Measurements from ENCODE around the gene WBP2.

Gene WBP2

GRCh38 chr17:75881678-75882454, 26.7 kb upstream of the WBP2 start:
- no peaks in the 10 kb centered on the region for H3K36me3 ChIP-seq (ENCODE audit: insufficient read depth, low read length)

GRCh38 chr17:75880266-75880665, 25.1 kb upstream of the WBP2 start:
- Histone ChIP-seq H3K4me2 (ENCODE audit: low read length) (no peak overlapping the region), H3K9ac (ENCODE audit: low read depth, low read length) (no peak overlapping the region), H3K27me3 (ENCODE audit: control insufficient read depth, insufficient read depth, low read length) (peaks cover 2% of the 10 kb centered on the region), H3K4me3 (ENCODE audit: low read length) (no peak overlapping the region), H3K4me1 (ENCODE audit: control insufficient read depth, insufficient read depth, low read length) (peaks cover 34% of the 10 kb centered on the region), H3K36me3 (ENCODE audit: insufficient read depth, low read length) (no peaks in the 10 kb centered on the region), H3K9me3 (replicated peaks; ENCODE audit: low read length) (no peaks in the 10 kb centered on the region)

More at GRCh38 chr17:75881678-75882454, 26.7 kb upstream of the WBP2 start:
- Histone ChIP-seq H3K27me3 (ENCODE audit: control insufficient read depth, insufficient read depth, low read length) (peaks cover 2% of the 10 kb centered on the region), H3K4me1 (ENCODE audit: control insufficient read depth, insufficient read depth, low read length) (peaks cover 18% of the 10 kb centered on the region), H3K4me2 (ENCODE audit: low read length) (no peak overlapping the region), H3K9ac (ENCODE audit: low read depth, low read length) (no peak overlapping the region), H3K4me3 (ENCODE audit: low read length) (no peak overlapping the region), H3K9me3 (replicated peaks; ENCODE audit: low read length) (no peaks in the 10 kb centered on the region)

GRCh38 chr17:75878174-75878998, 23.3 kb upstream of the WBP2 start, which contains the start of gene TRIM47:
TSS of gene TRIM47 (minus strand) at chr17:75878581. CDS start at chr17:75878548, 33 bp downstream.
- Histone ChIP-seq H3K27me3 (ENCODE audit: control insufficient read depth, insufficient read depth, low read length) (peaks cover 2% of the 10 kb centered on the region), H3K4me3 (ENCODE audit: low read length) (peak within 1 kb of the TSS; percentile 68), H3K9ac (ENCODE audit: low read depth, low read length) (peak within 1 kb of the TSS; percentile 77)

GRCh38 chr17:75877752-75878173, 22.6 kb upstream of the WBP2 start:
- Histone ChIP-seq H3K9ac (ENCODE audit: low read depth, low read length) (peak overlapping the region; percentile 77), H3K4me2 (ENCODE audit: low read length) (peak overlapping the region; percentile 84), H3K4me1 (ENCODE audit: control insufficient read depth, insufficient read depth, low read length) (peaks cover 47% of the 10 kb centered on the region), H3K4me3 (ENCODE audit: low read length) (peak overlapping the region; percentile 68), H3K27me3 (ENCODE audit: control insufficient read depth, insufficient read depth, low read length) (peaks cover 2% of the 10 kb centered on the region), H3K36me3 (ENCODE audit: insufficient read depth, low read length) (no peaks in the 10 kb centered on the region), H3K9me3 (replicated peaks; ENCODE audit: low read length) (no peaks in the 10 kb centered on the region)

More at GRCh38 chr17:75878174-75878998, 23.3 kb upstream of the WBP2 start, which contains the start of gene TRIM47:
- Histone ChIP-seq H3K36me3 (ENCODE audit: insufficient read depth, low read length) (no peaks in the 10 kb centered on the region), H3K4me2 (ENCODE audit: low read length) (peak within 1 kb of the TSS; percentile 84), H3K9me3 (replicated peaks; ENCODE audit: low read length) (no peaks in the 10 kb centered on the region), H3K4me1 (ENCODE audit: control insufficient read depth, insufficient read depth, low read length) (peaks cover 41% of the 10 kb centered on the region)

- H3K4me3 ChIP-seq (ENCODE audit: low read length), result peak overlapping the region; percentile 68
- no peaks in the 10 kb centered on the region for H3K36me3 ChIP-seq (ENCODE audit: insufficient read depth, low read length)
- H3K4me1 ChIP-seq (ENCODE audit: control insufficient read depth, insufficient read depth, low read length), result peaks cover 52% of the 10 kb centered on the region
- H3K4me2 ChIP-seq (ENCODE audit: low read length), result peak overlapping the region; percentile 84
- H3K9me3 ChIP-seq (replicated peaks; ENCODE audit: low read length), result no peaks in the 10 kb centered on the region
- H3K27me3 ChIP-seq (ENCODE audit: control insufficient read depth, insufficient read depth, low read length), result peaks cover 2% of the 10 kb centered on the region
- peak overlapping the region; percentile 77 for H3K9ac ChIP-seq (ENCODE audit: low read depth, low read length)
Measured at GRCh38 chr17:75876938-75877751, 22.0 kb upstream of the WBP2 start.

DNA sequence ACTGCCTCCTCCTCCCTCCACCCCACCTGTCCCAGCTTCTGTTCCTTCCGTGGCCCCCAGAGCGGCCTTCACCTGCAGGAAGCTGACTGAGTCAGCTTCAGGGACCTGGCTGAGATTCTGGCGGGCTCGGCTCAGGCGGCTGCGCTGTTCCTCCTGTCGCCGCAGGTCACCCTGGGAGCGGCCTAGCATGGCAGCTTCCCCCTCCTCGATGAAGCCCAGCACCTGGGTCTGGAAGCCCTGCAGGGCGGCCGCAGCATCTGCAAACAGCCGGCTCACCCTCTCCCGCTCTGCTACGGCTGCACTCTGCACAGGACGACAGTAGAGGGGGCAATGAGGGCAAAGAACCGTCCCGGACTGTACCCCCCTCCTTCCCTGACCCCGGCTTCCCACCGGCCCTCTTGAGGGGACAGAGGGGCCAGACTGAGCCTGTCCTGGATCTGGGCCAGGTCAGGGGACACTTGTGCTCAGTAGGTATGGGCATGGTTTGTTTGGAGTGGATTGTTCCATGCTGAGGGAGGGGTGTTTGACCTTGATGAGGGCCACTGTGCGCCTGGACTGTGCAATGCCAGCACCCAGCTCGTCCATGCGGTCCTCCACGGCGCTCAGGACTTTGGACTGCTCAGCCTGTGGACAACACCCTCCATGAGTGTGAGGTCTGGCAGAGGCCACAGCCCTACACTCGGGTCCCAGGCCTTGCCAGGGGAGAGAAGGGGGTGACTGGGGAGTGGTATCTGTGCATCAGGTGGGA, 21.2 kb upstream of the WBP2 start:
- Histone ChIP-seq H3K9me3 (replicated peaks; ENCODE audit: low read length) (no peaks in the 10 kb centered on the region), H3K27me3 (ENCODE audit: control insufficient read depth, insufficient read depth, low read length) (peaks cover 2% of the 10 kb centered on the region), H3K9ac (ENCODE audit: low read depth, low read length) (peak overlapping the region; percentile 67), H3K36me3 (ENCODE audit: insufficient read depth, low read length) (no peaks in the 10 kb centered on the region), H3K4me1 (ENCODE audit: control insufficient read depth, insufficient read depth, low read length) (peaks cover 52% of the 10 kb centered on the region), H3K4me3 (ENCODE audit: low read length) (peak overlapping the region; percentile 68), H3K4me2 (ENCODE audit: low read length) (peak overlapping the region; percentile 84)

DNA sequence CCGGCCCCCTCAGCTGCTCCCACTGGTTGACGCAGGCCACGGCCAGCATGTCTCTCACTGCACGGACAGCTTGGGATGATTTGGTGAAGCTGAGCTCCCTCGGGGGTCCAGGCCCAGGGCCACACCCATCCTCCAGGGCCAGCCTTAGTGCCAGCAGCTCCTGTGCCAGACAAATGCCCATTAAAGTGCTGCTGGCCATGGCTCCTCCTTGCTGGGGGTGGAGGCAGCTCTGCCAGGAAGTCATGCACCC, 20.7 kb upstream of the WBP2 start:
- no peaks in the 10 kb centered on the region for H3K9me3 ChIP-seq (replicated peaks; ENCODE audit: low read length)
- peaks cover 2% of the 10 kb centered on the region for H3K27me3 ChIP-seq (ENCODE audit: control insufficient read depth, insufficient read depth, low read length)
- H3K4me3 ChIP-seq (ENCODE audit: low read length), result no peak overlapping the region
- peak overlapping the region; percentile 84 for H3K4me2 ChIP-seq (ENCODE audit: low read length)
- peak overlapping the region; percentile 44 for H3K9ac ChIP-seq (ENCODE audit: low read depth, low read length)
- H3K4me1 ChIP-seq (ENCODE audit: control insufficient read depth, insufficient read depth, low read length), result peaks cover 52% of the 10 kb centered on the region
- H3K36me3 ChIP-seq (ENCODE audit: insufficient read depth, low read length), result no peaks in the 10 kb centered on the region

- H3K9me3 ChIP-seq (replicated peaks; ENCODE audit: low read length), result no peaks in the 10 kb centered on the region
- H3K36me3 ChIP-seq (ENCODE audit: insufficient read depth, low read length), result no peaks in the 10 kb centered on the region
- H3K9ac ChIP-seq (ENCODE audit: low read depth, low read length), result peak overlapping the region; percentile 44
- H3K4me3 ChIP-seq (ENCODE audit: low read length), result no peak overlapping the region
- peaks cover 2% of the 10 kb centered on the region for H3K27me3 ChIP-seq (ENCODE audit: control insufficient read depth, insufficient read depth, low read length)
- peak overlapping the region; percentile 84 for H3K4me2 ChIP-seq (ENCODE audit: low read length)
- H3K4me1 ChIP-seq (ENCODE audit: control insufficient read depth, insufficient read depth, low read length), result peaks cover 52% of the 10 kb centered on the region
Measured at GRCh38 chr17:75875182-75875939, 20.2 kb upstream of the WBP2 start.

DNA sequence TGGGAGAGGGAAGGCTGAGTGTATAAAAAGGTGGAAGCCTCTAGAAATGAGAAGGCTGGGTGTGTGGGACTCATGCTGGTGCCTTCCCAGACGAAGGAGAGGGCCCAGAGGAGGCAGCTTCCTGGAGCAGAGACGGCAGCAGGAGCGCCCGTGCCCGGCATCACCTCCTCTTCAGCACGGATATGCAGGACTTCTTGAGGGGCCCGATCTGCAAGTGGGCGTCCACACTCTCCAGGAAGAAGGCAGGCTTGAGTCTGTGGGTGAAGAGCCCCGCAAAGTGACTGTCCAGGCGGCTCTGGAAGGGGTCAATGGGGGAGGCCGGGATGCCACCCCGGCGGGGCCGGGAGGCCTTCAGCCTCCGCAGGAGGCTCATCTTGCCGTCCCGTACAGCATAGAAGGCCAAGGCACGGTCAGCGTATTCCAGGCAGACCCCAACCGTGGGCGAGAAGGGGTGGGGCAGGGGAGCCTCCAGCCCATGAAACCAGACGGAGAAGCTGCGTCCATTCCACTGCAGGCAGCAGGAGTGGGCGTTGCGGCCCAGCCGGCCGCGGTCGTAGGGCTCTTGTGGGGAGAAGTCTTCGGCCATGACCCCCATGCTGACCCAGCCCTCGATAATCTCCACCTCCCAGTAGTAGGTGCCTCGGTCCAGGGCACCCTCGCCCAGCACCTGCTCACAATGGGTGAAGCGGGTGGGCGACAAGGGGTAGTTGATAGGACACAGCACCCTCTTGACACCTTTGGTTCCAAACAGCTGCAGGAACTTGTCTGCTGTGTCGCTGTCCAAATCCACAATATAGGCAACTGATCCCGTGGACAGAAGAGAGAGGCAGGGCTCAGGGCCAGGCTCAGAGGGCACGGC, 19.4 kb upstream of the WBP2 start:
- peaks cover 57% of the 10 kb centered on the region for H3K4me1 ChIP-seq (ENCODE audit: control insufficient read depth, insufficient read depth, low read length)
- H3K36me3 ChIP-seq (ENCODE audit: insufficient read depth, low read length), result no peaks in the 10 kb centered on the region
- H3K9me3 ChIP-seq (replicated peaks; ENCODE audit: low read length), result no peaks in the 10 kb centered on the region
- no peak overlapping the region for H3K9ac ChIP-seq (ENCODE audit: low read depth, low read length)
- H3K27me3 ChIP-seq (ENCODE audit: control insufficient read depth, insufficient read depth, low read length), result no peaks in the 10 kb centered on the region
- H3K4me3 ChIP-seq (ENCODE audit: low read length), result no peak overlapping the region
- H3K4me2 ChIP-seq (ENCODE audit: low read length), result no peak overlapping the region
